Measurements from ENCODE around the gene SAMD11. TPM values are rescaled to one million over a fixed set of nuclear protein-coding genes. Genes with fewer than 3 reads are reported as not detected.

SAMD11 gene
- total and polyA plus RNA-seq, 2 of the 8 experiments (the other 6 are each of a cell fraction or from before 2014, with no cell fraction given) = 0.18 to 0.30 TPM

GRCh38 chr1:940107-941014 is 16.6 kb downstream of the SAMD11 start:
- Histone ChIP-seq H3K4me2 (ENCODE audit: insufficient read depth in 1 of 2, low read depth in 2 of 2, low read length in 2 of 2) (peak overlapping the region; percentile 71 to 83), H2BK5ac (ENCODE audit: low read depth, low read length) (no peak overlapping the region; the same call in 1 of the 2 replicates), H3K14ac (ENCODE audit: insufficient read length) (no peak overlapping the region), H2BK12ac (ENCODE audit: low read depth, low read length) (peak overlapping the region; percentile 39; the same call in 1 of the 2 replicates), H3K27ac (ENCODE audit: low read depth, low read length) (no peak overlapping the region), H3K79me2 (ENCODE audit: control insufficient read depth in 1 of 2, insufficient read depth in 2 of 2, low read length in 2 of 2) (no peaks in the 10 kb centered on the region), H2AFZ (ENCODE audit: low read length) (no peak overlapping the region), H2BK20ac (ENCODE audit: low read length) (no peak overlapping the region), H2AK5ac (ENCODE audit: low read depth, low read length) (no peak overlapping the region), H3K4me3 (ENCODE audit: extremely low read depth in 1 of 4, insufficient read depth in 2 of 4, low read depth in 3 of 4, low read length in 4 of 4) (peak overlapping the region; percentile 9 to 59 (median 16); a peak in 6 of 8 replicates), H4K8ac (ENCODE audit: extremely low read depth, insufficient read depth, low read length) (no peak overlapping the region), H3K9ac (replicated peaks in 1 of 4; ENCODE audit: extremely low read depth in 1 of 4, low read depth in 3 of 4, low read length in 3 of 4) (no peak overlapping the region), H4K20me1 (replicated peaks in 1 of 2; ENCODE audit: control insufficient read depth in 1 of 2, insufficient read depth in 2 of 2, low read length in 2 of 2) (peaks cover 13 to 35% of the 10 kb centered on the region in 2 experiments), H3K36me3 (ENCODE audit: control insufficient read depth in 2 of 4, insufficient read depth in 4 of 4, low read length in 3 of 4) (peaks cover 0 to 6% (median 3%) of the 10 kb centered on the region in 4 experiments; a peak in 2 of 8 replicates), H3K23me2 (ENCODE audit: low read depth, low read length) (peaks cover 7% of the 10 kb centered on the region; the same call in 1 of the 2 replicates), H3K23ac (ENCODE audit: insufficient read length) (no peak overlapping the region), H3K4ac (replicated peaks; ENCODE audit: insufficient read length, low read depth, low read length) (no peak overlapping the region), H3K79me1 (ENCODE audit: low read depth, low read length) (no peaks in the 10 kb centered on the region), H4K91ac (replicated peaks; ENCODE audit: insufficient read length, low read length) (no peak overlapping the region), H3K18ac (ENCODE audit: extremely low read depth, low read length) (no peak overlapping the region; the same call in 1 of the 2 replicates), H2BK120ac (replicated peaks; ENCODE audit: low read depth, low read length) (no peak overlapping the region), H3K4me1 (replicated peaks in 1 of 4; ENCODE audit: control insufficient read depth in 3 of 4, insufficient read depth in 4 of 4, low read length in 3 of 4) (peaks cover 3 to 42% (median 26%) of the 10 kb centered on the region in 4 experiments), H3K27me3 (replicated peaks in 1 of 4; ENCODE audit: control insufficient read depth in 3 of 4, extremely low read depth in 1 of 4, insufficient read depth in 3 of 4, low read length in 3 of 4) (peaks cover 70 to 80% (median 78%) of the 10 kb centered on the region in 4 experiments), H3K9me3 (ENCODE audit: insufficient read depth in 2 of 2, low read depth in 1 of 2, low read length in 1 of 2) (no peaks in the 10 kb centered on the region), H3K56ac (replicated peaks; ENCODE audit: insufficient read length, low read depth, low read length) (no peak overlapping the region), H2BK15ac (ENCODE audit: low read length) (no peak overlapping the region), H4K5ac (ENCODE audit: insufficient read length, low read depth, low read length) (no peak overlapping the region)
- CTCF ChIA-PET (ENCODE audit: partially characterized antibody) = interaction anchor here (1.1 to 5.3 kb wide), 10 partner anchors 10 to 219 kb away, joined by 3 to 45 read pairs (median 9); partner anchors contain the start of gene NOC2L
- DNase-seq (ENCODE audit: low read depth in 1 of 2, low spot score in 2 of 2) (no peak), FAIRE-seq (no peak)
- POLR2A ChIA-PET (ENCODE audit: partially characterized antibody) = interaction anchor here (0.6 to 9.5 kb wide), 14 partner anchors 8 to 119 kb away, joined by 3 to 65 read pairs (median 4); partner anchors contain the start of genes NOC2L and SAMD11
- WGBS, 2 experiments (ENCODE audit: extremely low coverage in 1 of 2, insufficient coverage in 1 of 2, insufficient read length in 1 of 2, insufficient replicate concordance in 2 of 2, low coverage in 1 of 2, low lambda C conversion rate in 2 of 2, missing lambda C conversion rate in 1 of 2) = 4% methylated on average over 45 of the region's 86 CpGs; no CpG with 5 or more reads in 1 of the 2 experiments
- TF ChIP-seq BRCA1 (IDR thresholded peaks at IDR 0.05; ENCODE audit: low read depth, low read length) = no peak
- no peak for TF ChIP-seq MAX (IDR thresholded peaks at IDR 0.05)
- TF ChIP-seq RAD21 (IDR thresholded peaks at IDR 0.05 in 1 of 2, conservative IDR thresholded peaks at IDR 0.05 in 1 of 2; ENCODE audit: low read depth in 2 of 2, low read length in 2 of 2) = no peak
- no peak for TF ChIP-seq CHD1 (IDR thresholded peaks at IDR 0.05; ENCODE audit: low read depth, low read length)
- no peak for TF ChIP-seq SIRT6 (IDR thresholded peaks at IDR 0.05; ENCODE audit: low read length)
- TF ChIP-seq NRF1 (IDR thresholded peaks at IDR 0.05; ENCODE audit: low read depth, low read length) = no peak
- no peak for TF ChIP-seq NANOG (IDR thresholded peaks at IDR 0.05; ENCODE audit: insufficient read depth, low read depth, low read length, poor library complexity, severe bottlenecking)
- TF ChIP-seq USF2 (IDR thresholded peaks at IDR 0.05; ENCODE audit: low read length) = no peak
